DMS53 treated with DMSO at 0.1 percent for 48 hours (cell line): ENCODE data around the gene SMPD1.

Experiments used
- DNase-seq: peaks from one replicate; lab custom pipeline; 2025; ENCODE audit not compliant: unreplicated experiment; lab: John Stamatoyannopoulos, UW

Gene SMPD1

DNA sequence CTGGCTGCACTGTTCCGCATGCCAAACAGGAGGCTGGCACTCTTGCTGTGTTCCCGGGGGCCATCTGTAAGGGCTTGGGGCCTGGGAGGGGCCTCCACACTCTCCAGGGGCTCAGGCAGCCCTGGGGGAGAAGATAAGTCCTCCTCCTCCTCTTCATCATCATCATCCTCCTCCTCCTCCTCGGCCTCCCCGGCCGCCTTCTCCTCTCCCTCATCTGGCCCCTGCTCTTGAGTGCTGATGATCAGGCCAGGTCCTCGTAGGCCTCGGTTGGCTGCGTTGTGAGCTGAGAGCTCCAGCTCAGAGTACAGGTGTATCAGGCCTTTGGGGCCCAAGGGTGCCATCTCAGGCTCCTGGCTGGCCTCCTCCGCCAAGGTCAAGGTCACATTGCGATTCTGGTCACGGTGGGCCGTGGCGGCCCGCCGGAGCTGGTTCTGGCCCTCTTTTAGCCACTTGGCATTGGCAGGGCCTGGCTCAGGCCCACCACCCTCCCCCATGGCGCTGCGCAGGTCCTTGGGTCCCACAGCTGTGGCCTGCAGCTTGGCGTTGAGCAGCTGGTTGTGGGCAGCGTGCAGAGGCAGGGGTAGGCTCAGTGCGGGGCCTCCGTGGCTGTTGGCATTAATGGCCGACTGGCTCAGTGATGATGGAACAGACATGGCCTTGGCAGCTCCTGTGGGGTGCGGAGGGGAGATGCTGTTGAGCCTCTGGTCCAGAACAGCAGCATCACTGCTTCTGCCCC lies 20.6 kb downstream of the SMPD1 start:
- DNase-seq = no peak

DNA sequence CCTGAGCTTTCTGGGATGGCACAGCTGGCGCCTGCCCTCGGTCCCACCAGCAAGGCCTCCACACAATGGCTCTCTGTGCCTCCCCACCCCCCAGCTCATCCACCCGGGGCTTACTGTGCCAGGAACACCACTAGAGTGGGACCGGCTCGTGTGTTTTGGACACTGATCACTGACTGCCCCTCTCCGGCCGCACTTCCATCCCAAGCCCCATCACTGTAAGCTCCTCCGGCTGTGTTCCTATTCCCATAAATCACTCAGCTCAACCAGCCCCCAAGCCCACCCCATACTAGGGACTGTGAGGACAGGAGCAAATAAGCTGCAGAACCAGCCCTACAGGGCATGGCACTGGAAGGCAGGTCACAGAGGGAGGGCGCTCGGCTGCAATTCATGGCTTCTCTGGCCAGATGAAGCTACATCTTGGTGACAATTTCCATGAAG lies 21.3 kb downstream of the SMPD1 start:
- DNase-seq = no peak

DNA sequence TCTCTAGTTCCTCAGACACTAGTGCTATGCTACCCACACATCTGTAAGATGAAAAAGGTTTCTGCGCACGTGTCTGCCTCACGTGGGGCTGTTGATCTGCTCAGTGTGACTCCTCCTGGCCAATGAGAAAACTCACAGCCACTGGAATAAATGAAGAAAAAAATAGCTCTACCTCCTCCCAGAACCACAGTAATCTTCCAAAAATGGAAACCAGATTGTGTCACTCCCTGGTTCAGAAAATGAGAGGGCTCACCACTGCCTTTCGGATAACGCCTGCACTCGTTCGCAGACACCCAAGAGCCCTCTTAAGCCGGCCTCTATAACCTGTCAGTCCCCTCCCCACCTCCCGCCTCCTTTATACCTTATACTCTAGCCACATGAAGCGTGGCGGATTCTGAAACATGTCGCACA lies 23.5 kb downstream of the SMPD1 start:
- no peak for DNase-seq

DNA sequence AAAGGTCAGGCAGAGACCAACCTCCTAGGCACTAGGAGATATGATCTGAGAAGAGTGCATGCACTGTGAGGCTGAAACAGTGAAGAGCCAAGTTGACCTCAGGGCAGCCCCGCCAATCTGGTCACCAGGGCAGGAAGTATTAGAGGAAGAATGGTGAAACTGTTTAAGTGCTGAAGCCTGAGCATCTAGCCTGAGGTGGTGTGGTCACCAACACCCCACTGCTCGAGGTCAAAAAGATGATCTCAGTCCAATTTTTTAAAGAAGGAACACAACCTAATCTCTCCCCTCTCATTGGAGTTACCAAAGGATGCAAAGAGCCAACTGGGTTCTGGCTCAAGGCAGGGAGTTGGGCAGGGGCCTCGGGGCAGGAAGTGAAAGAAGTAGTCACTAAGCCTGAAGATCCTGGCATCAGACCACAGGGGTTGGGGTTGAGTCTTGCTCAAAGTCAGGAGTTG lies 24.6 kb downstream of the SMPD1 start:
- no peak for DNase-seq

GRCh38 chr11:6415797-6416196 lies 25.5 kb downstream of the SMPD1 start:
- DNase-seq = no peak

DNA sequence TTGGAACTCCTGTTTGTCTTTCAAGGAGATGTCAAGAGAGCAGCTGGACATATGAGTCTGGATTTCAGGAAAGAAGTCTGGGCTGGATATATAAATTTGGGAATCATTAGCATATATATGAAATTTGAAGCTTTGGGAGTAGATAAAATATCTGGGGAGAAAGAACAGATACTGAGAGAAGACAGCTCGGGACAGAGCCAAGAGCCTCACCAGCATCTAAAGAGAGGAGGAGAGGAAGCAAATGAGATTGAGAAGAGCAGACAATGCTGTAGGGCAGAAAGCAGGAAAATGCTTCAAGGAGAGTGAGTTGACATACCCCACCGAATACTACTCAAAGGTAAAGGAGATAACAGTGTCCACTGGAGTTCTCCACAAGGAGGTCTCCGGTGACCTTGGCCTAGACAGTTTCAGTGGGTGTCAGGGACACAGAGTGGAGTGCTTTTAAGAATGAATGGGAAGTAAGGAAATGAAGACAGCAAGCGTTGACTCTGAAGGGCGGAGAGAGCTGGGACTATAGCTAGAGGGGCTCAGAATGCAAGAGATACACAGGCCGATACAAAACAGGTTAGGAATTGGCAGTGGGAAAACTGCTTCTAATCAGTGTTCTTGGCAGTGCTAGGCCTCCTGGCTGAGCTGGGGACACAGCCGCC lies 27.8 kb downstream of the SMPD1 start:
- no peak for DNase-seq

DNA sequence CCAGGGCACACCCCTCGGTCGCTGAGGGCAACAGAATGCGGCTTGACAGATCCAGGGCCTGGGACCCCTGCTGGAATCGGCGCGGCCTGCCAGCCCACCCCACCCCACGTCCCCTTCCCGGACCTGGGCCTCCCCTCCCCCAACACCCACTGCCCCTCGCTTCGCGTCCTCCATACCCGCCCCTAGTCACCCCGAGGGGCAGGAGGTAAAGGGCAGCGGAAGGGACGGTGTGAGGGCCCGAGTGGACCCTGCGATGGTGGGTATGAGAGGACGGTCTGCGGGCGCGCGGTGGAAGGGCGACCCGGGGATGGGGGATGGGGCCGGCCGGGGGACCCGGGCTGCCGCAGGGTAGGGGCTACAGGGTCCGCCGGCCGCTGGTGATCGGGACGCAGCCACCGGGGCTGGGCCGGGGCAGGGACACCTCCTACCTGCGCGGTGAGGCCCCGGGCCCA lies 28.3 kb downstream of the SMPD1 start:
- no peak for DNase-seq

DNA sequence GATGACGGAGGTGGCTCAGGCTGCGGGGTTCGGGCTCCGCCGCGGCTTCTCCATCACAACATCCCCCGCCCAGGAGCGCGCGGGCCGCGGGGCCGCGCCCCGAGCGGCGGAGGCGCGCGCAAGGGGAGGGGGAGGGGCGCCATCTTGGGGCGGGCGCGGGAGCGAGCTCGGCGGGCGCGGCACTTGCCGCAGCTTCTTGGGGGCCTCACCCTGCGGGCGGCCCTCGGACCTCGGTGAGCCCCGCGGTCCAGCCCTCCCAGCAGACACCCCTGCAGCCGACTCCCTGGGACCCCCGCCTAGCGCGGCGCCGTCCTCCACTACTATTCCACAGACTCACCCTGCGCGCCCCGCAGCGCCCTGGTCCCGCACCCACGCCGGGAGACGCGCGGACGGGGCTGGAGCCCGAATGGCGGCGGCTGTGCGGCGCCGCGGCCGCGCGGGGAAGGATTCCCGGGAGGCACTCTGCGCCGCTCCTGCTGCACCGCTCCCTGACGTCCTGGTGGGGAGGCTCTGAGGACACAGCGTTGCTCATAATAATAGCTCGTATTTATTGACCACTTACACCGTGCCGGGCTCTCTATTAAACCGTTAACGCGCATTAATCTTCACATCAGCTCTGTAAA lies 28.8 kb downstream of the SMPD1 start, which contains the start of gene APBB1:
Gene APBB1 (minus strand): TSS at position 86 of the 623 bp plus-strand sequence. CDS start 7,747 bp downstream, outside the sequence.
- peak; percentile 52 for DNase-seq

DNA sequence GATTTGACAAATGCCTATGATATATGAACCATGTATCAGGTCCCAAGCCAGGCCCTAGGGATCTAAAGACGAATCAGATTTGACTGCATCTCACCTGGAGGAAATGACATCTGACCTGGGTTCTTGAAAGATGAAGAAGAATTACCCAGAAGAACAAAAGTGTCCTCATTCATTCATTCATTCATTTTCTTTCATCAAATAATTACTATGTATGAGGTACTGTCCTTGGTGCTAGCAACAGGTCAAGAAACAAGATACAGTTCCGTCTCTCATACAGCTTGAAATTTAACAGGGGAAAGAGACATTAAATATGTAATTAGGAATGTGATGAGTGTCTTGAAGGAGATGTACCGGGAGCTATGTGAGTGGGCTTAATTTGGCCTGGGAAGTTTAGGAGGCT lies 30.4 kb downstream of the SMPD1 start:
- no peak for DNase-seq

DNA sequence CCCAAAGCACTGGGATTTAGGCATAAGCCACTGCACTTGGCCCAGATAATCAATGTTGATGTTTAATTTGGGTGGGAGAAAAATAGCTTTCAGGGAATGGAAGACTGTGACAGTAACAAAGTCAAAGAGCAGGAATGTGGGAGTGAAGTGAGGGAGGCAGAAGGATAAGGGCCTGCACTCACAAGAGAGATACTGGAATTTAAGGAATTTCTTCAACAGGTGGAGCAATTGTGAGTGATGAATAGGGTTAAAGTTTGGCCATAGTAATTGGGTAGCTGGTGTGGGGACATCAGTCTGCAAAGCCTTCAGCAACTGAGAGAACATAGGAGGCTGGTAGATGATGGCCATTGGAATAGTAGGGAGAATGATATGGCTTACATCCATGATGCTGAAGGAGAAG lies 37.2 kb downstream of the SMPD1 start:
- no peak for DNase-seq

DNA sequence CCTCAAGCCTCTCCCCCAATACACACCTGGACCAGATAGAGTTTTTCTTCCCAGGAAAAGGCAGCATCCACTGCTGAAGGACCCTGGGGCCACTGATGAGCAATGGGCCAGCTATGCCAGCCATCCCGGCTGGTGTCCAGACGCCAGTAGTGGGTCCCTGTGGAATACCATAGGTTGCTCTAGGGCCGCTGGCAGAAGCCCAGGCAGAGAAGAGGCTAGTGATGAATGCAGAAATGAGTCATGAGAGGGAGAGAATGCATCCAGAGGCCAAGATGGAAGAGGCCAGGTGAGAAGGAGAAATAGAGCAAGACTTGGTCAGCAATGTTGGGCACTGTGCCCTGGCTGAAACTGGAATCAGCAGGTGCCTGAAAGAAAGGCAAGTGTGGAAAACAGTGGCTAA lies 41.6 kb downstream of the SMPD1 start:
- DNase-seq = no peak

DNA sequence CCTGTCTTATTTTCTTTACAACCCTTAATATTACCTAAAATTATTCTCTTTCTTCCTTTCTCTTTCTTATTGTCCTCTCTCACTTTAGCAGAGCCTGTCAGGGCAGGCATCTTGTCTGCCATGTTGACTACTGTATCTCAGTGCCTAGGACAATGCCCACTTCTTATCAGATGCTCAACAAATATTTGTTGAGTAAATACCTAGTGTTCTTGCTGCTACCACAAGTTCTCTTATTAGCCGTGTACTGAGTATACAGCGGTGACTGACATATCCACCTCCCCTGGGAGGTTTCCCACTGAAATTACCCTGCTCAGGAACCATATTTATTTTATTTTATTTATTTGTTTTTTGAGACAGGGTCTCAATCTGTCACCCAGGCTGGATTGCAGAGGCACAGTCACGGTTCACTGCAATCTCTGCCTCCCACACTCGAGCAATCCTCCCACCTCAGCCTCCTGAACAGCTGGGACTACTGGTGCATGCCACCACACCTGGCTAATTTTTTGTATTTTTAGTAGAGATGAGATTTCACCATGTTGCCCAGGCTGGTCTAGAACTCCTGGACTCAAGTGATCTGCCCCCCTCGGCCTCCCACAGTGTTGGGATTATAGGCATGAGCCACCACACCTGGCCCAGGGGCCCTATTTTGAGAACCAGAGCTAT lies 43.9 kb downstream of the SMPD1 start:
- DNase-seq = peak; percentile 63

DNA sequence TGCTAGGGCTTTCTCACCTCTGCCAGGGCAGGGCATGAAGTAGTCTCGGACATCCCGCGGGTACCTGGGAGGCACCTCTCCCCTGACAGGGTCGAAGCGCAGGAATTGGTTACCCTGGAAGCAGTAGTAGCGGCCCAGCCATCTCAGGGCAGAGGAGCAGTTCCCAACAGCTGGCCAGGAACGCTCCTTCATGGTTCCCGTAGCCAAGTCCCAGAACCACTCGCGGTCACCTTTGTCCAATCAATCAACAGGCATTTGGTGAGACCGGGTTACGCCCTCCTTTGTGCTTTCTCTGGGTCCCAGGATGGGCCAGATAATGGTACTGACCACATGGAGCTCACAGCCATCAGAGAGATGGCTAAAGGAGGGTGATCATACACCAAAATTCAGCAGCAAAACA lies 47.1 kb downstream of the SMPD1 start:
- DNase-seq = no peak

DNA sequence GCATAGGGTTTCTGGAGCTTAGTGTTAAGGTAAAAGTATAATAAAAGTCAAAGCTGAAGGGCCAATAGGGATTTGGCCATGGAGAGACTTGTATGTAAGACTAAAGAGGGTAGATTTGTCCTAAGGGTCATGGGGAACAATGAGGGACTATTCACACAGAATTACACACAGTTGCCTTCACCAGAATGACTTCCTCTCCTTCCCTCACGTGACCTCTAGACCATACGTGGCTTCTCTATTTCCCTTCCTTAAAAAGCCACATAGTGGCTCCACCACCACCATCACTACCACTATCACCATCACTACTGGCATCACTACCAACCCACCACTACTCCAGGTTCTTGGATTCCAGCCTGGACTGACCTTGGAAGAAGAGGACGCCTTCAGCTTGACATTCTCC lies 47.7 kb downstream of the SMPD1 start:
- no peak for DNase-seq

- DNase-seq = peak; percentile 70
Observed at GRCh38 chr11:6438979-6439571, 48.8 kb downstream of the SMPD1 start.

DNA sequence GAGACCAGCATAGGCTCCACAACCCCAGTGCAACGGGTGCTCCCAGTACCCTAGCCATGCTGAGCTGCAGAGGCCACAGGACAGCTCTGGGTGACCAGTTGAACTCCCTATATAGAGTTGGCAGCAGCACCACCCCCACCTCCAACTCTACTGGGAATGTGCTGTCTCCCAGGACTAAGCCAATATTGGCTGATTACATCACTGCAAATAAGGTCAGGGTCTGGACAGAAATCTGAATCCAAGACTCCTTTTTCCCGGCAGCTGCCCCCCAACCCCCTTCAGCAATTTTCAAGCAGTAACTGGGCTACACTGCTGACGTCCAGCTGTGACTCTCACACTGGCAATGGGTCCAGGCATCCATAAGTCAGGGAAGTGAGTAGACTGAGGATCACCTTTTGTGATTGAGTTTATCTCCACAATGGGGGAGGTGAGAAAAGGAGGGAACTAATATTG lies 50.7 kb downstream of the SMPD1 start, which contains the start of gene HPX:
Gene HPX (minus strand): TSS at position 82 of the 453 bp plus-strand sequence. CDS start 24 bp downstream, at position 58.
- no peak for DNase-seq

GRCh38 chr11:6442441-6442840 lies 52.2 kb downstream of the SMPD1 start:
- no peak for DNase-seq

- DNase-seq = peak; percentile 25
Observed at GRCh38 chr11:6443269-6444003, 53.2 kb downstream of the SMPD1 start.
